ENCODE measurements around the gene MORN1. TPM values are rescaled to one million over a fixed set of nuclear protein-coding genes. Genes with fewer than 3 reads are reported as not detected.

Gene MORN1
- total and polyA plus RNA-seq, 4 donors, result 5.2 to 23.9 (median 13.9) TPM

DNA sequence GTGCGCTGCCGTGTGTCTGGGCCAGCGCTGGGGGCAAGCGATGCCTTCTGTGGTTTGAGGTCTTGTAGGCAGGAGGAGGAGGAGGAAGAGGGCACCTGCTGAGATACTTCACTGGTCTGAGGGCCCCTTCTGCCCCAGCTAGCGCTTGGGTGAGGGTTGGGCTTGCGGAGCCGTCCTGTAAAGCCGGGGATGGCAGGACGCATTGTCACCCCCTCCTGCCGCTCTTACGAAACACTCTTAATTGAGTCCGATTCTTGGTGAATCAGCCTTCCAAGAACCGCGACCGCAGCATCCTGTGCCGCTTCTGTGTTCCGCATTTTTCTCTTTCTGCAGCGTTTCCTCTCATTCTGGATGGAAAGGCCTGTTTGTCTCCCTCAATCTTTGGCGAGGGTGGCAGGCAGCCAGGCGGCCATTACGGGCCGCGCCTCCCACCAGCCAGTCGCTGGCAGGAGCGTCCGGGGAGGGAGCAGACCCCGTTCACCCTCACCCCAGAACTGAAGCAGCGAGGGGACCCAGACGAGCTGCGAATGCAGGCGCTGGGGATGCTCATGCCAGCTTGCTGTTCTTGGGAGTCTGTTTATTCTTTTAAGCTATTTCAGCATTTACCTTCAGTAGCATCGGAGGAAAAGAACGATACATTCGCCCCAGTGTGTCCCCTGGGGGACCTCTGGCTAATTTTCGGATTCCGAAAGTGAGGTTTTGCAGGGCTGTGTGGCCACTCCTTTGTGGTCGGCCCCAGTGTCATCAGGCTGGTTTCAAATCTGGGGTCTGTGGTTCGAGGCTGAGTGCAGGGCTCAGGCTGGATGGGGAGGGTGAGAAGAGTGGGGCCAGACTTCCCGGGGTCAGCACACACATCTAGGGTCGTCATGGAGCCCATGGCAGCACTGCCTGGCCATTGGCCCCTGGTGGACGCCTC, 100.5 kb downstream of the MORN1 start:
- peaks cover 0 to 4% (median under 1%) of the 10 kb centered on the region in 4 donors for H3K36me3 ChIP-seq (ENCODE audit: control insufficient read depth in 4 of 4, insufficient read depth in 4 of 4, low read length in 4 of 4)
- H3K27ac ChIP-seq (ENCODE audit: low read depth in 1 of 2, low read length in 1 of 2), result peak overlapping the region; percentile 43 to 88
- H3K9me3 ChIP-seq (ENCODE audit: control insufficient read depth in 4 of 4, insufficient read depth in 3 of 4, low read length in 3 of 4), result no peaks in the 10 kb centered on the region
- peak; percentile 84 to 93 (median 90) for DNase-seq
- peak overlapping the region in 1 of 2 donors; percentile 1 for H3K9ac ChIP-seq (ENCODE audit: insufficient read depth in 1 of 2, low read length in 2 of 2)
- H3K27me3 ChIP-seq (ENCODE audit: control insufficient read depth in 3 of 3, insufficient read depth in 3 of 3, low read length in 2 of 3), result no peaks in the 10 kb centered on the region
- TF ChIP-seq, protein P1, sequence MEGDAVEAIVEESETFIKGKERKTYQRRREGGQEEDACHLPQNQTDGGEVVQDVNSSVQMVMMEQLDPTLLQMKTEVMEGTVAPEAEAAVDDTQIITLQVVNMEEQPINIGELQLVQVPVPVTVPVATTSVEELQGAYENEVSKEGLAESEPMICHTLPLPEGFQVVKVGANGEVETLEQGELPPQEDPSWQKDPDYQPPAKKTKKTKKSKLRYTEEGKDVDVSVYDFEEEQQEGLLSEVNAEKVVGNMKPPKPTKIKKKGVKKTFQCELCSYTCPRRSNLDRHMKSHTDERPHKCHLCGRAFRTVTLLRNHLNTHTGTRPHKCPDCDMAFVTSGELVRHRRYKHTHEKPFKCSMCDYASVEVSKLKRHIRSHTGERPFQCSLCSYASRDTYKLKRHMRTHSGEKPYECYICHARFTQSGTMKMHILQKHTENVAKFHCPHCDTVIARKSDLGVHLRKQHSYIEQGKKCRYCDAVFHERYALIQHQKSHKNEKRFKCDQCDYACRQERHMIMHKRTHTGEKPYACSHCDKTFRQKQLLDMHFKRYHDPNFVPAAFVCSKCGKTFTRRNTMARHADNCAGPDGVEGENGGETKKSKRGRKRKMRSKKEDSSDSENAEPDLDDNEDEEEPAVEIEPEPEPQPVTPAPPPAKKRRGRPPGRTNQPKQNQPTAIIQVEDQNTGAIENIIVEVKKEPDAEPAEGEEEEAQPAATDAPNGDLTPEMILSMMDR (IDR thresholded peaks at IDR 0.05; ENCODE audit: control extremely low read depth, extremely low read depth), result no peak
- WGBS, 2 donors, result 8 to 15% methylated on average over 41 of the region's 41 CpGs
- ATAC-seq (ENCODE audit: insufficient read depth, low FRiP score), result peak; percentile 87
- H3K4me3 ChIP-seq, result no peak overlapping the region
- peaks cover 11 to 75% (median 36%) of the 10 kb centered on the region in 5 donors for H3K4me1 ChIP-seq (ENCODE audit: control insufficient read depth in 5 of 5, insufficient read depth in 5 of 5, low read length in 5 of 5)

DNA sequence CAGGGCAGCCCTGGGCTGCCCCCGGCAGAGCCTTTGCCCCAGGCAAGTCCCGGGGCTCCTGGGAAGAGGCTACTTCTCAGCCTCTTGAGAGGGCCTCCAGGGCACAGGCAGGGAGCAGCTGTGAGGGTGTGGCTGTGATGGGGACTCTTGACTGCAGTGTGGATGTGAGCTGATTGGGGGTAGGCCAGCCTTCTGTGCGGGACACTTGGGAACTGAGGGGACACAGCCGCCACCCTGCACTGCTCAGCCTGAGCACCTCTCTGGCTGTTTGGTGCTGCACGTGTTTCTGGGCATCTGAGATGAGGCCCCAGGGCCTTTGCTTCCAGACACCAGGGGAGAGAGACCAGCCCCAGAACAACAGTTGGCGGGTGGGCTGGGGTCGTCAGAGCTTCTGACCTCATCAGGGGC, 101.2 kb downstream of the MORN1 start:
- no peaks in the 10 kb centered on the region for H3K27me3 ChIP-seq (ENCODE audit: control insufficient read depth in 3 of 3, insufficient read depth in 3 of 3, low read length in 2 of 3)
- H3K27ac ChIP-seq (ENCODE audit: low read depth in 1 of 2, low read length in 1 of 2), result peak overlapping the region; percentile 43 to 88
- ATAC-seq (ENCODE audit: insufficient read depth, low FRiP score) (peak; percentile 19), DNase-seq (no peak)
- TF ChIP-seq, protein P1 (IDR thresholded peaks at IDR 0.05; ENCODE audit: control extremely low read depth, extremely low read depth), result no peak
- WGBS, 2 donors, result 18 to 28% methylated on average over 7 of the region's 7 CpGs
- H3K4me3 ChIP-seq, result no peak overlapping the region
- peaks cover 0 to 1% (median 0%) of the 10 kb centered on the region in 4 donors for H3K36me3 ChIP-seq (ENCODE audit: control insufficient read depth in 4 of 4, insufficient read depth in 4 of 4, low read length in 4 of 4)
- peaks cover 11 to 75% (median 36%) of the 10 kb centered on the region in 5 donors for H3K4me1 ChIP-seq (ENCODE audit: control insufficient read depth in 5 of 5, insufficient read depth in 5 of 5, low read length in 5 of 5)
- H3K9ac ChIP-seq (ENCODE audit: insufficient read depth in 1 of 2, low read length in 2 of 2), result peak overlapping the region in 1 of 2 donors; percentile 42
- H3K9me3 ChIP-seq (ENCODE audit: control insufficient read depth in 4 of 4, insufficient read depth in 3 of 4, low read length in 3 of 4), result no peaks in the 10 kb centered on the region

DNA sequence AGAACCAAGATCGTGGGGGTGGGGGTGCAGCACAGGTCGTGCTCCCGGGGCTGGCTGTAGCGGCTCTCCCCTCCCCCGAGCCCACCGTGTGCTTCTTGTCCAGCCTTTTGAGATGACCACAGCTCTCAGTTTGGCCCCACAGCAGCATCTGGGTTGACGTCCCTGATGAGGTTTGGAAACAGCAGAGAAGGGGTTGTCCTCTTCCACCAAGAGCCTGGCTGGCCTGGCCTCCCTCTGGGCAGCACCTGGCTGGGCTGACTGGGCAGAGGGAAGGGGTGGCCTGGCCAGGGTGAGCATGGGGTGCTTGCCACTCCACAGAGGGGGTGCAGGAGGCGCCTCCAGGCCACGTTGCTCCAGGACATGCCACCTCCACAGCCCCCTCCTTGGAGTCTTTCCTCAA, 101.7 kb downstream of the MORN1 start:
- no peak for ATAC-seq (ENCODE audit: insufficient read depth, low FRiP score)

More for the DNA sequence above, 101.7 kb downstream of the MORN1 start:
- no peaks in the 10 kb centered on the region for H3K27me3 ChIP-seq (ENCODE audit: control insufficient read depth in 3 of 3, insufficient read depth in 3 of 3, low read length in 2 of 3)
- 57 to 59% methylated on average over 9 of the region's 9 CpGs for WGBS, 2 donors
- H3K36me3 ChIP-seq (ENCODE audit: control insufficient read depth in 4 of 4, insufficient read depth in 4 of 4, low read length in 4 of 4), result peaks cover 0 to 3% (median 0%) of the 10 kb centered on the region in 4 donors
- no peaks in the 10 kb centered on the region for H3K9me3 ChIP-seq (ENCODE audit: control insufficient read depth in 4 of 4, insufficient read depth in 3 of 4, low read length in 3 of 4)
- peak in 1 of 3 donors; percentile 55 for DNase-seq
- no peak overlapping the region for H3K9ac ChIP-seq (ENCODE audit: insufficient read depth in 1 of 2, low read length in 2 of 2)
- peak overlapping the region in 1 of 2 donors; percentile 65 for H3K27ac ChIP-seq (ENCODE audit: low read depth in 1 of 2, low read length in 1 of 2)
- TF ChIP-seq, protein P1 (IDR thresholded peaks at IDR 0.05; ENCODE audit: control extremely low read depth, extremely low read depth), result no peak
- H3K4me1 ChIP-seq (ENCODE audit: control insufficient read depth in 5 of 5, insufficient read depth in 5 of 5, low read length in 5 of 5), result peaks cover 11 to 70% (median 36%) of the 10 kb centered on the region in 5 donors
- H3K4me3 ChIP-seq, result no peak overlapping the region
